ENCODE measurements around the gene SERPINA10.
"Not testable (repeated sequence)": the region's sequence is repeated elsewhere in the genome, so short reads cannot be mapped to it uniquely, and the experiment has no call there.

GRCh38 chr14:94268582-94268981, 24.5 kb downstream of the SERPINA10 start:
- not testable (repeated sequence) for TF ChIP-seq CTCF, POLR2A, POLR2AphosphoS5, EP300 (IDR thresholded peaks at IDR 0.05)
